Smooth muscle cell (in vitro differentiated cells): Measurements from ENCODE around the gene ZNF740. TPM values are rescaled to one million over a fixed set of nuclear protein-coding genes. Genes with fewer than 3 reads are reported as not detected.

Experiments
- DNase-seq: peaks from one replicate; lab custom pipeline; 2025; ENCODE audit not compliant: unreplicated experiment; lab: John Stamatoyannopoulos, UW
- H2AFZ ChIP-seq: fragments of 200-600 bp; sonication (generic); 2 replicates; pipeline ENCODE4 v1.6.0; 2016; ENCODE audit warnings: antibody characterized with exemption, low read depth, mild to moderate bottlenecking
- H3F3A ChIP-seq: fragments of 200-600 bp; sonication (generic); 2 replicates; pipeline ENCODE4 v1.6.0; 2017; ENCODE audit warnings: antibody characterized with exemption, low read depth
- H3K27ac ChIP-seq: fragments of 200-600 bp; sonication (generic); 2 replicates; pipeline ENCODE4 v1.5.1; 2016; ENCODE audit warnings: low read depth, mild to moderate bottlenecking
- H3K27me3 ChIP-seq: fragments of 200-600 bp; sonication (generic); 2 replicates; pipeline ENCODE4 v1.6.1; 2016; ENCODE audit warnings: low read depth, mild to moderate bottlenecking
- H3K36me3 ChIP-seq: fragments of 200-600 bp; sonication (generic); 2 replicates; pipeline ENCODE4 v1.5.1; 2016; ENCODE audit warnings: low read depth
- H3K4me1 ChIP-seq: fragments of 200-600 bp; sonication (generic); 2 replicates; pipeline ENCODE4 v1.5.1; 2016; ENCODE audit warnings: low read depth
- H3K4me2 ChIP-seq: fragments of 200-600 bp; sonication (generic); 2 replicates; pipeline ENCODE4 v1.6.0; 2016; ENCODE audit warnings: mild to moderate bottlenecking
- H3K4me3 ChIP-seq: fragments of 200-600 bp; sonication (generic); 2 replicates; pipeline ENCODE4 v1.5.1; 2016; ENCODE audit warnings: mild to moderate bottlenecking
- H3K79me2 ChIP-seq: fragments of 200-600 bp; sonication (generic); 2 replicates; pipeline ENCODE4 v1.6.0; 2016; ENCODE audit warnings: low read depth, mild to moderate bottlenecking
- H3K9ac ChIP-seq: fragments of 200-600 bp; sonication (generic); 2 replicates; pipeline ENCODE4 v1.6.0; 2016; ENCODE audit warnings: low read depth
- H3K9me3 ChIP-seq: fragments of 200-600 bp; sonication (generic); replicated peaks from 2 replicates; pipeline ENCODE4 v1.5.1; 2016; ENCODE audit warnings: low read depth
- H4K20me1 ChIP-seq: fragments of 200-600 bp; sonication (generic); 2 replicates; pipeline ENCODE4 v1.6.0; 2016; ENCODE audit warnings: low read depth
- CTCF ChIP-seq: fragments of 200-600 bp; sonication (generic); IDR thresholded peaks from 2 replicates; pipeline ENCODE4 v1.5.1; 2017; ENCODE audit warnings: borderline replicate concordance, mild to moderate bottlenecking, antibody characterized with exemption; ENCODE audit not compliant: insufficient read depth, poor library complexity, severe bottlenecking
- WGBS: methylation state at CpG from one replicate; pipeline ENCODE4 v1.1.7; 2016; ENCODE audit warnings: low lambda C conversion rate; 5-methylcytosine and 5-hydroxymethylcytosine counted together
- polyA plus RNA-seq: library from polyadenylated mRNA; unstranded; fragments of >200 nt; fragmentation: Nextera tagmentation; extraction: Ambion mirVana; gene quantifications from 2 replicates; pipeline ENCODE4 v1.2.1, GENCODE V29; 2016
- total RNA-seq: library from RNA; depleted of rRNA; stranded (reverse); fragments of >200 nt; gene quantifications from 2 replicates; pipeline ENCODE4 v1.2.3, GENCODE V29; 2014

ZNF740 gene
- total and polyA plus RNA-seq, 2 experiments from 2014 or later = 1.0 to 5.2 TPM

DNA sequence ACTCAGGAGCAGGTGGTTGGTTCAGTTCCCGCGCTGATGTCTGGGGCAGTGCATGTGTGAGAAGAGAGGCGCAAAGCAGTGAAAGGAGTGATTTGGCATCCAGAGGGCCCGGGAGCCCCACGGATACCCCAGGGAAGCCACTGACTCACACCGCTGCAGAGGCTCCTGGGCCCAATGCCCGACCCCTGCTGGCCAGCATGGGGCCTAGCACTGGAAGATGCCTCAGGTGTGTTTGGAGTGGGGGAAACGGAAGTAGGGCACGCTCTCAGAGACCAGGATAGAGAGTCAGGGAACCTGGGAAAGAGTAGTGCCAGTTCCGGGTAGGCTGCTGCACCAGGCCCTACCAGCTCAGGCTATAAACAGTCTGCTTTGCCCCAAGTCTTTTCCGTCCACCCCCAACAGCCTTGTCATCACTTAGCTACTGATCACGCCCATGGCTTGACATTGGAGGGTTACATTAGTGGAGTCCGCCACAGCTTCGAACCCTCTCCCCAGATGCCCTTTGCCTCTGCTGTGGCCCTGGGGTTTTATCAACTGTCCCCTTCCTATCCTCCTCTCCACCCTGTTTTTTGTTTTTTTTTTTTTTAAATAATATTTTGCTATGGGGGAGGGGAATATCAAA lies 9.7 kb downstream of the ZNF740 start:
- 46% methylated on average over 14 of the region's 14 CpGs for WGBS
- H3K27ac ChIP-seq = no peak overlapping the region
- no peaks in the 10 kb centered on the region for H3K36me3 ChIP-seq
- no peaks in the 10 kb centered on the region for H3K79me2 ChIP-seq
- no peaks in the 10 kb centered on the region for H3K9me3 ChIP-seq
- peak; percentile 77 for TF ChIP-seq CTCF
- no peak overlapping the region for H3K4me3 ChIP-seq
- no peaks in the 10 kb centered on the region for H3K4me1 ChIP-seq
- H3F3A ChIP-seq = peaks cover 3% of the 10 kb centered on the region
- H3K4me2 ChIP-seq = no peak overlapping the region
- DNase-seq = no peak
- no peak overlapping the region for H3K9ac ChIP-seq
- H3K27me3 ChIP-seq = peaks cover 5% of the 10 kb centered on the region
- H2AFZ ChIP-seq = no peak overlapping the region
- peaks cover 3% of the 10 kb centered on the region for H4K20me1 ChIP-seq

DNA sequence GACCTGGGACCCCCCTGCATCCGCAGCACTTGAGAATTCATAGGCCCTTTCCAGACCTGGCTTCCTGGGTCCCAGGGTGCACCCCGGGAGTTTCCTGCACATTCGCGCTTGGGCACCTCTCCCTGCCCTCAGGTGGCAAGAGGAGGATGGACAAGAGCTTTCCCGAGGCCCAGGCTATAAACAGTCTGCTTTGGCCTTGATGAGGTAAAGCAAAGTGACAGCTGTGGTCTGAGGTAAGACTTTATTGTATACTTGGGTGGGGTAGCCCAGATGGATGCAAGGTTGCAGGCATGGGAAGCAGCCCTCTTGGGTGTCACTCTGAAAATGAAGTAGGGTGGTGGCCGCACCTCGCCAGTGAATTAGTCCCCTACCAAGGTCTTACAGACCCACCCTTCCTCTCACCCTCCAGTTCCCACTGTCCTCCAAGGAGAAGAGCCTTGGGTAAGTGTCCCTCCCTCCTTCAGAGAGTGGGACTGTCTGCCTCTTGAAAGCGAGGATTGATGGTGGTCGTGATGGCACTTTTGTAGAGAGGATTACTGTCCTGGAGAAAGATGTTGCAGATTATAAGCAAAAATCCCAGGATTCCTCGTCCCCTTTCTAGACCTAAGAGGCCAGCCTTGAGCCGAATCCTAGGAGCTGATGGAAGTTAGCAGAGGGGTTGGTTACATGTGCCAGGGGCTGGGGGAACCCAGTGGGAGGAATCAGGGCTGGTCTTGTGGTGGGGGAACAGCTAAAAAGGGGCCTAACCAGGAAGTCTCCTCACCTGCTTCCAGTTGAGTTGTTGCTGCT lies 10.8 kb downstream of the ZNF740 start:
- H2AFZ ChIP-seq = no peak overlapping the region
- H3K27ac ChIP-seq = no peak overlapping the region
- no peaks in the 10 kb centered on the region for H3K4me1 ChIP-seq
- H3K4me3 ChIP-seq = no peak overlapping the region
- peaks cover 5% of the 10 kb centered on the region for H3K27me3 ChIP-seq
- no peak overlapping the region for H3K9ac ChIP-seq
- WGBS = 95% methylated on average over 11 of the region's 11 CpGs
- no peaks in the 10 kb centered on the region for H3K9me3 ChIP-seq
- no peak for TF ChIP-seq CTCF
- no peaks in the 10 kb centered on the region for H3K36me3 ChIP-seq
- H3K79me2 ChIP-seq = no peaks in the 10 kb centered on the region
- H3K4me2 ChIP-seq = no peak overlapping the region
- H3F3A ChIP-seq = peaks cover 2% of the 10 kb centered on the region
- no peak for DNase-seq
- peaks cover 3% of the 10 kb centered on the region for H4K20me1 ChIP-seq

DNA sequence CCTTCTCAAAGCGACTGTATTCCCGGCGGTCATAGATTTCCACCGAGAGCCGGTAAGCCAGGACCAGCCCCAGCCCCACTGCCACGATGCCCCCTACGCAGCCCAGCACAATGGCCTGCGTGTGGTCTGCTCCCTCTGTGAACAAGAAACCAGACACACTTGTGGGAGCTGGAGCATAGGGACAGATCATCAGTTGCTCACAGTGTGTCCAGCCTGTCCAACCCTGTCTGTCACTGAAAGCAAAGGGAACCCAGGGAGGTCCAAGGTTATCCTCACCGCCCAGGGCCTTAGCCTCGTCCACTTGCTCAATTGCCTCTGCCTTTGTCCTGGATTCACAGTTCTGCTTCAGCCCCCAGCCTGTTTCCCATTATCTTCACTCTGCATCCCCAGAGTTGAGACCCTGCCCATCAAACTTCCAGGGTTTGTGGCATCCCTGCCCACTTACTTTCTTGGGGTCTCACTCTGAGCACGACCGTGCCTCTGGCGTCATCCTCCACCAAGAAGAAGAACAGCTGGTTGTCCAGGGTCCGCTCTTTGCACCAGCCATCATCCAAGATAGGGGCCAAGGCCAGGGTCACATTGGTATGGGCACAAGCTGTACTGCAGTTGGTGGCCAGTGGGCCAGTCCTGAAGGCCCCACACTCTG lies 11.5 kb downstream of the ZNF740 start:
- Histone ChIP-seq H3K9me3 (no peaks in the 10 kb centered on the region), H3K9ac (no peak overlapping the region), H3K4me2 (no peak overlapping the region), H3K79me2 (no peaks in the 10 kb centered on the region), H3K4me1 (no peaks in the 10 kb centered on the region), H3K4me3 (no peak overlapping the region), H3K36me3 (no peaks in the 10 kb centered on the region), H3F3A (no peaks in the 10 kb centered on the region), H3K27me3 (peaks cover 5% of the 10 kb centered on the region), H4K20me1 (peaks cover 3% of the 10 kb centered on the region), H3K27ac (no peak overlapping the region), H2AFZ (no peak overlapping the region)
- TF ChIP-seq CTCF = no peak
- no peak for DNase-seq
- 99% methylated on average over 14 of the region's 14 CpGs for WGBS
